AG09309 (cell line): ENCODE measurements around the gene GPNMB.

Source experiments
- DNase-seq: peaks from one replicate; pipeline ENCODE4 v3.0.0-alpha.2; 2010; ENCODE audit warnings: low read depth
- H3K4me3 ChIP-seq: 2 replicates; pipeline ENCODE4 v1.5.1; 2011; ENCODE audit warnings: mild to moderate bottlenecking, low read depth, low read length, moderate library complexity; ENCODE audit not compliant: control insufficient read depth
- TF ChIP-seq, protein P1 (sequence below): IDR thresholded peaks from 2 replicates; pipeline ENCODE4 v1.5.1; 2011; ENCODE audit warnings: mild to moderate bottlenecking, low read depth, low read length, inconsistent platforms; ENCODE audit not compliant: insufficient read depth, control insufficient read depth; ENCODE audit errors: missing control alignments

Gene GPNMB

GRCh38 chr7:23264916-23265458 is 18.4 kb downstream of the GPNMB start:
- TF ChIP-seq, protein P1, sequence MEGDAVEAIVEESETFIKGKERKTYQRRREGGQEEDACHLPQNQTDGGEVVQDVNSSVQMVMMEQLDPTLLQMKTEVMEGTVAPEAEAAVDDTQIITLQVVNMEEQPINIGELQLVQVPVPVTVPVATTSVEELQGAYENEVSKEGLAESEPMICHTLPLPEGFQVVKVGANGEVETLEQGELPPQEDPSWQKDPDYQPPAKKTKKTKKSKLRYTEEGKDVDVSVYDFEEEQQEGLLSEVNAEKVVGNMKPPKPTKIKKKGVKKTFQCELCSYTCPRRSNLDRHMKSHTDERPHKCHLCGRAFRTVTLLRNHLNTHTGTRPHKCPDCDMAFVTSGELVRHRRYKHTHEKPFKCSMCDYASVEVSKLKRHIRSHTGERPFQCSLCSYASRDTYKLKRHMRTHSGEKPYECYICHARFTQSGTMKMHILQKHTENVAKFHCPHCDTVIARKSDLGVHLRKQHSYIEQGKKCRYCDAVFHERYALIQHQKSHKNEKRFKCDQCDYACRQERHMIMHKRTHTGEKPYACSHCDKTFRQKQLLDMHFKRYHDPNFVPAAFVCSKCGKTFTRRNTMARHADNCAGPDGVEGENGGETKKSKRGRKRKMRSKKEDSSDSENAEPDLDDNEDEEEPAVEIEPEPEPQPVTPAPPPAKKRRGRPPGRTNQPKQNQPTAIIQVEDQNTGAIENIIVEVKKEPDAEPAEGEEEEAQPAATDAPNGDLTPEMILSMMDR = no peak
- DNase-seq = no peak
- no peak overlapping the region for H3K4me3 ChIP-seq

GRCh38 chr7:23266918-23267317 is 20.3 kb downstream of the GPNMB start:
- DNase-seq = no peak
- no peak overlapping the region for H3K4me3 ChIP-seq
- TF ChIP-seq, protein P1 = no peak

- DNase-seq = no peak
- no peak overlapping the region for H3K4me3 ChIP-seq
- TF ChIP-seq, protein P1 = no peak
Observed at GRCh38 chr7:23267357-23267756, 20.8 kb downstream of the GPNMB start.

DNA sequence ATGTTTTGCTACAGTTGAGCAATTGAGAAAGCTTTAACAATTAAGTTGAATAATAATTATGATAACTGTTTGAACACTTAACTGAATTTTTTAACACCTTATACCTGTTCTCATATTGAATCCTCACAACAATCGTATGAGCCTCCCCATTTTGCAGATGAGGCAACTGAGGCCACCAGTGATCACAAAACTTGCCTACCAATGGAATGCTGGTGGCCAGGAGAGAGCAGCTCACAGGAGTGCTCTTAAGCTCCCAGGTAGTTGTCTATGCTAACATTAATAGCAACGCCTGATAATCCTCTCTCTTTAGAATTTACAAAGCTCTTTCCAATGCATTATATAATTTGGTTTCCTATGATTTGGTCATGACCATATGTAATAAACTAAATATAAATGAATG is 21.6 kb downstream of the GPNMB start:
- DNase-seq = no peak
- H3K4me3 ChIP-seq = no peak overlapping the region
- TF ChIP-seq, protein P1 = no peak

- TF ChIP-seq, protein P1 = no peak
- no peak for DNase-seq
- no peak overlapping the region for H3K4me3 ChIP-seq
Observed at GRCh38 chr7:23268746-23269145, 22.2 kb downstream of the GPNMB start.

GRCh38 chr7:23272275-23272674 is 25.7 kb downstream of the GPNMB start:
- TF ChIP-seq, protein P1 = no peak
- H3K4me3 ChIP-seq = no peak overlapping the region
- DNase-seq = no peak
